HepG2 (cell line): Measurements from ENCODE around the gene WDR26.

Experiments
- FOSL2 ChIP-seq: sonication (generic); formaldehyde crosslinking; IDR thresholded peaks from 2 replicates; pipeline ENCODE4 v1.4.0; 2020; ENCODE audit warnings: missing genetic modification reagents
- ZFP37 ChIP-seq: sonication (generic); formaldehyde crosslinking; IDR thresholded peaks from 2 replicates; pipeline ENCODE4 v1.4.0; 2020; ENCODE audit warnings: missing genetic modification reagents, borderline replicate concordance
- ZKSCAN1 ChIP-seq: fragments of 150-350 bp; IDR thresholded peaks from 2 replicates; pipeline ENCODE4 v1.6.1; 2014; ENCODE audit warnings: low read length
- TF ChIP-seq, protein P1 (sequence below): sonication (generic); formaldehyde crosslinking; IDR thresholded peaks from 2 replicates; pipeline ENCODE4 v1.4.0; 2020; ENCODE audit warnings: missing genetic modification reagents

DNA sequence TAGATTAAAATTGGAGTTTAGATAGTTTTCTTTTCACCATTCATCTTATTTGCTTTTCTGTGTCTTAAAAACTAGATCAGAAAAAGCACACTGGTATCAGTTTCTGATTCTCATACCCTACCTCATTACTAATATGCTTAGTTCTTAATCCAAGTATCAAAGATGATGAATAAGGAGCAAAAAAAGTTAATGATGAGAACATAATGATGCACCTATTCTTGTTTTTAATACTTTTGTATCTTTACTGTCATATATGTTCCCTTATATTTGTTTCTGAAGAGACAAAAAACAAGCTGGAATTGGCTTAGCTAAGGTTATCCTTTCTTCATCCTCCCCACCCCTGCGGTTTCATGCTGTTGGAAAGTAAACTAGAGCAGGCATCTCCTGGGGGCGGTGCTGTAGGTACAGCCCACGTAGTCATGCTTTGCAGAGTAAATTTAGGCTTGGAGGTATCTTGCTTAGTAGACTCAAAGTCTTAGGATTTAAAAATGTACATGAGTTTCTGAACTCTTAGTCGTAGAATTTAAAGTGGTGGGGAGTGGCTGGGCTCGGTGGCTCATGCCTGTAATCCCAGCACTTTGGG, 61.5 kb downstream of the WDR26 start:
- TF ChIP-seq ZFP37 (no peak), FOSL2 (no peak), ZKSCAN1 (no peak)
- TF ChIP-seq, protein P1, sequence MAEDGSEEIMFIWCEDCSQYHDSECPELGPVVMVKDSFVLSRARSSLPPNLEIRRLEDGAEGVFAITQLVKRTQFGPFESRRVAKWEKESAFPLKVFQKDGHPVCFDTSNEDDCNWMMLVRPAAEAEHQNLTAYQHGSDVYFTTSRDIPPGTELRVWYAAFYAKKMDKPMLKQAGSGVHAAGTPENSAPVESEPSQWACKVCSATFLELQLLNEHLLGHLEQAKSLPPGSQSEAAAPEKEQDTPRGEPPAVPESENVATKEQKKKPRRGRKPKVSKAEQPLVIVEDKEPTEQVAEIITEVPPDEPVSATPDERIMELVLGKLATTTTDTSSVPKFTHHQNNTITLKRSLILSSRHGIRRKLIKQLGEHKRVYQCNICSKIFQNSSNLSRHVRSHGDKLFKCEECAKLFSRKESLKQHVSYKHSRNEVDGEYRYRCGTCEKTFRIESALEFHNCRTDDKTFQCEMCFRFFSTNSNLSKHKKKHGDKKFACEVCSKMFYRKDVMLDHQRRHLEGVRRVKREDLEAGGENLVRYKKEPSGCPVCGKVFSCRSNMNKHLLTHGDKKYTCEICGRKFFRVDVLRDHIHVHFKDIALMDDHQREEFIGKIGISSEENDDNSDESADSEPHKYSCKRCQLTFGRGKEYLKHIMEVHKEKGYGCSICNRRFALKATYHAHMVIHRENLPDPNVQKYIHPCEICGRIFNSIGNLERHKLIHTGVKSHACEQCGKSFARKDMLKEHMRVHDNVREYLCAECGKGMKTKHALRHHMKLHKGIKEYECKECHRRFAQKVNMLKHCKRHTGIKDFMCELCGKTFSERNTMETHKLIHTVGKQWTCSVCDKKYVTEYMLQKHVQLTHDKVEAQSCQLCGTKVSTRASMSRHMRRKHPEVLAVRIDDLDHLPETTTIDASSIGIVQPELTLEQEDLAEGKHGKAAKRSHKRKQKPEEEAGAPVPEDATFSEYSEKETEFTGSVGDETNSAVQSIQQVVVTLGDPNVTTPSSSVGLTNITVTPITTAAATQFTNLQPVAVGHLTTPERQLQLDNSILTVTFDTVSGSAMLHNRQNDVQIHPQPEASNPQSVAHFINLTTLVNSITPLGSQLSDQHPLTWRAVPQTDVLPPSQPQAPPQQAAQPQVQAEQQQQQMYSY (CRISPR knock-in tag), result no peak
